ENCODE measurements around the gene ZNF391. TPM values are rescaled to one million over a fixed set of nuclear protein-coding genes. Genes with fewer than 3 reads are reported as not detected.
"Not testable (repeated sequence)": the region's sequence is repeated elsewhere in the genome, so short reads cannot be mapped to it uniquely, and the experiment has no call there.

The ZNF391 gene
- total RNA-seq, 1 donor from 2014 or later: 14.2 TPM

GRCh38 chr6:27422651-27423332 is 34.2 kb downstream of the ZNF391 start:
- H3K9me3 ChIP-seq: no peaks in the 10 kb centered on the region
- H3K4me1 ChIP-seq: no peaks in the 10 kb centered on the region
- DNase-seq (ENCODE audit: extremely low spot score in 2 of 2): no peak
- H3K27ac ChIP-seq: no peak overlapping the region
- H3K27me3 ChIP-seq: no peaks in the 10 kb centered on the region
- H3K4me3 ChIP-seq: no peak overlapping the region
- intact Hi-C loops (cut with DNase I): no loop called here
- H3K36me3 ChIP-seq: no peaks in the 10 kb centered on the region
- no peak for TF ChIP-seq POLR2A (IDR thresholded peaks at IDR 0.05)
- no peak for TF ChIP-seq POLR2AphosphoS5 (IDR thresholded peaks at IDR 0.05; ENCODE audit: insufficient read depth in 1 of 2, low read depth in 1 of 2)
- TF ChIP-seq CTCF (IDR thresholded peaks at IDR 0.05): no peak

GRCh38 chr6:27424851-27425250 is 36.3 kb downstream of the ZNF391 start:
- H3K36me3 ChIP-seq; H3K4me3 ChIP-seq; H3K4me1 ChIP-seq; H3K27me3 ChIP-seq; DNase-seq (ENCODE audit: extremely low spot score in 2 of 2); H3K27ac ChIP-seq; H3K9me3 ChIP-seq; intact Hi-C loops (cut with DNase I): not testable (repeated sequence)

GRCh38 chr6:27426045-27426620 is 37.6 kb downstream of the ZNF391 start:
- Histone ChIP-seq H3K36me3 (no peaks in the 10 kb centered on the region), H3K27me3 (no peaks in the 10 kb centered on the region), H3K27ac (no peak overlapping the region), H3K4me1 (no peaks in the 10 kb centered on the region), H3K4me3 (no peak overlapping the region), H3K9me3 (no peaks in the 10 kb centered on the region)
- TF ChIP-seq POLR2A (IDR thresholded peaks at IDR 0.05): no peak
- no peak for TF ChIP-seq POLR2AphosphoS5 (IDR thresholded peaks at IDR 0.05; ENCODE audit: insufficient read depth in 1 of 2, low read depth in 1 of 2)
- TF ChIP-seq CTCF (IDR thresholded peaks at IDR 0.05): no peak
- intact Hi-C loops (cut with DNase I): no loop called here
- no peak for DNase-seq (ENCODE audit: extremely low spot score in 2 of 2)

- intact Hi-C loops (cut with DNase I): no loop called here
- H3K4me1 ChIP-seq: no peaks in the 10 kb centered on the region
- no peak overlapping the region for H3K4me3 ChIP-seq
- no peak for DNase-seq (ENCODE audit: extremely low spot score in 2 of 2)
- TF ChIP-seq CTCF (IDR thresholded peaks at IDR 0.05): no peak
- TF ChIP-seq POLR2AphosphoS5 (IDR thresholded peaks at IDR 0.05; ENCODE audit: insufficient read depth in 1 of 2, low read depth in 1 of 2): no peak
- H3K27ac ChIP-seq: no peak overlapping the region
- H3K9me3 ChIP-seq: no peaks in the 10 kb centered on the region
- no peaks in the 10 kb centered on the region for H3K27me3 ChIP-seq
- H3K36me3 ChIP-seq: no peaks in the 10 kb centered on the region
Observed at GRCh38 chr6:27428502-27428901, 39.9 kb downstream of the ZNF391 start.

GRCh38 chr6:27428966-27429365 is 40.4 kb downstream of the ZNF391 start:
- DNase-seq (ENCODE audit: extremely low spot score in 2 of 2): no peak
- Histone ChIP-seq H3K4me1 (no peaks in the 10 kb centered on the region), H3K27ac (no peak overlapping the region), H3K36me3 (no peaks in the 10 kb centered on the region), H3K27me3 (no peaks in the 10 kb centered on the region), H3K9me3 (no peaks in the 10 kb centered on the region), H3K4me3 (no peak overlapping the region)
- TF ChIP-seq POLR2AphosphoS5 (IDR thresholded peaks at IDR 0.05; ENCODE audit: insufficient read depth in 1 of 2, low read depth in 1 of 2) (no peak), POLR2A (IDR thresholded peaks at IDR 0.05) (no peak), CTCF (IDR thresholded peaks at IDR 0.05) (no peak)
- intact Hi-C loops (cut with DNase I): no loop called here

All from vagina (tissue), 2 donors.